NCI-H2196 treated with DMSO at 0.1 percent for 48 hours (cell line): ENCODE measurements around the gene IRF2BPL.

Source experiments
- DNase-seq: peaks from one replicate; lab custom pipeline; 2025; ENCODE audit not compliant: unreplicated experiment; lab: John Stamatoyannopoulos, UW

Gene IRF2BPL

DNA sequence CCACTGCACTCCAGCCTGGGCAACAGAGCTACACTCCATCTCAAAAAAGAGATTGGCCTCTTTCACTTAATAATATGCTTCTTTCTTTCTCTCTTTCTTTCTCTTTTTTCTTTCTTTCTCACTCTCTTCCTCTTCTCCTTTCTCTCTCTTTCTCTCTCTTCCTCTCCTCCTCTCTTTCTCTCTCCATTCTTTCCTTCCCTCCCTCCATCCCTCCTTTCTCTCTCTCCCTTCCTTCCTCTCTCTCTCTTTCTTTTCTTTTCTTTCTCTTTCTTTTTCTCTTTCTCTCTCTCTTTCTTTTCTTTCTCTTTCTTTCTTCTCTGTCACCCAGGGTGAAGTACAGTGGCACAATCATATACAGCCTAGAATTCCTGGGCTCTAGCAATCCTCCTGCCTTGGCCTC lies 38.4 kb downstream of the IRF2BPL start:
- DNase-seq, result no peak

DNA sequence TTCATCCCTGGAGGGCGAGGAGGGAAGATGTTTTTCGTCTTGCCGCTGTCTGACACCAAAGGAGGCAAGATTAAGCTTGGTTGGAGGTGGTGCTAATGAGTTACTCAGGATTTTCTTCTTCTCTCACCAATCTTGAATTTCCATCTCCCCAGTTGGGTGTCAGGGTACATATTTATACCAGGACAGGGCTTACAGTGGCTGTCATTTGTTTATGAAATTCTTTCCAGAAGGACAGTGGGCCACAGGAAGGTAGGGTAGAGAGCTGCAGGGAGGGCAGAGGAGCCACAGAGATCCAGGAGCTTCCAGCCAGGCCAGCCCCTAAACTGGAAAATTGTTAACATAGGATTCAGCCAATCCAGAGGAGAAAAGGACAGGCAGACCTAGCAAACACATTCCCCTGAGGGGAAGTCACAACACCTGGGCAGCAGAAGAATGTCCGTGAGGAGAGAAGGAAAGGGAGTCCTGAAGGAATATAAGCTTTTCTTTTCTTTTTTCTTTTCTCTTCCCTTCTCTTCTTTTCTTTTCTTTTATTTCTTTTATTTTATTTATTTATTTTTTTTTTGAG lies 40.5 kb downstream of the IRF2BPL start:
- no peak for DNase-seq

DNA sequence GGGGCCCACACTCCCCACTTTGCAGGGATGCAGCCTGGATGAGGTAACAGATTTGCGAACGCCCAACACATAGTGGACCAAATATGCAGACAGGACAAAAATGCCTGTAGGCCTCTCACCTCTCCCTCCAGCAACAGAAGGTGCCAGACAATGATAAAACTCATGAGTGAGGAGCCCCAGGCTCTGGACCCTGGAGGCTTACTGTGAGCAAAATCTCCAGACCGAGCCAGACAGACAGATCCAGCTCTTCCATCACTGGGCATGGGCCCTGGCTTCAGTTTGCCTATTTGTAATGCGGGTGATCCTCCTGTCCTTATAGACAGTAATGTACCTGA lies 42.3 kb downstream of the IRF2BPL start:
- DNase-seq, result no peak

DNA sequence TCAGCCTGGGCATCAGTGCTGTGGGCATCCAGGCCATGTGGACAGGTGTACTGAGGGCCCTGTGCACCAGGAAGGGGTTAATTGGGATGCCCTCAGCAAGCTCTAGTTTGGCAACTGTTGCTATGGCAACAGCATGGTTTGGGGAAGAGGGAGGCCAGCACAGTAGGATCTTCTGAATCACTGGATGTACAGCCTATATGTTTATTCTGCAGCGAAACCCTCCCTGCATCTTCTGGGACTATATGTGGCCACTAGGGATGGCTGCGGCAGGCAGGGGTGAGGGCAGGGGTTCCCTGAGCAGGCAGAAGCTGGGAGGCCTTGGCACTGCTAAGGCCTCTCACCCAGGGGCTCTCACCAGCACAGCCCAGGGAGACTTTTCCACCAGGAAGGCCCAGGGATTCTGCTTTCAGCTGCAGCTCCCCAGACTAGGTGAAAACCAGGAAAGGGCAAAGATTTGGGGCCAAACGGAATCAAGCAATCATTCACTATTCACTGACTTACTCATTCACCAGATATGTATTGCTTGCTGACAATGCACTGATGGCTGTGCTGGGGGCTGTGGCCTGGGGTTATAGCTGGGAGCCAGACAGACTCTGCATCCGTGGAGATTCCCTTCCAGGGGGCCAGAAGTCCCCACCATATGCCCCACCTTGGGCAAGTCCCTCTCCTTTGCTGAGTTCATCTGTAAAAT lies 42.8 kb downstream of the IRF2BPL start:
- DNase-seq, result no peak

DNA sequence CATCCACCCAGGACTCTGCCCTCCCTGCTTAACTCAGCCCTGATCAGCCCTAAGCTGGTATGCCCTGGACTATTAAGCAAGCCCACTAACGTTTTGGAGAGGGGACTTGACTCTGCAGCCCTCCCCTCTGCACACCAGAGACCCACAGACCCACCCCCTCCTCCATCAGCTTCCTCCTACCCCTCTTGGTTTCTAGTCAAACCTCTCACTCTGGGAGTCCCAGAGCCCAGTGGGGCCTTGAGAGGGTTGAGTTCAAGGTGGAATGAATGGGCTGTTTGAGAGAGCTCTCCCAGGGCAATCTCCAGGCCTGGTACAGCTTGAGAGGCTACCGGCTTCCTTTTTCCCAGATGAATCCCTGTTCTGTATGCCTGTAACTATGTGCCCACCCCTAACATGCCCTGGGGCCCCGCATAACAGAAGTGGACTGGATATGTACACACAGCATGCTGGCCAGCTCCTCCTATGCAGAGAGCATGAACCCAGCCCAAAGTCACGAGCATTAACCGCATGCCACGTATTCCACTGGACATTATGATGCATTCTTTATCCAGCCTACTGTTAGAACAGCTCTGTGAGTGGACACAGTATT lies 43.6 kb downstream of the IRF2BPL start:
- no peak for DNase-seq

DNA sequence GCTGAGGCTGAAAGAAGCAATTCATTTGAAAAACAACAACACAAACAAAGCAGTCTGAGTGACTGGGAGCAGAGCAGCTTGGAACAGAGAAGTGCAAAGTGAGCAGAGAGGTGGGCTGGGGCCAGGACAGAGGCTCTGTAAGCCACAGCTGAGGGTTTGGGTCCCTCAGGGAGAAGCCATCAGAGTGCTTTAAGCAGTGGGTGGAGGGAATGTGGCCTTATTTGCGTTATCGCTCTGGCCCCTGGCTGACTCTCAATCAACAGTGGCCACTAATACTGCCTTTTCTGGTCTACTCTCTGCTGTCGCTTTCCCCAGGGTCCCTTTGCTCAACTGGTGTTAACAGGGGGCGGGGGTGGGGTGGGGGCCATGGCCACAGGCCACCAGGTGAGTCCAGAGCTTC lies 44.2 kb downstream of the IRF2BPL start:
- DNase-seq, result no peak

DNA sequence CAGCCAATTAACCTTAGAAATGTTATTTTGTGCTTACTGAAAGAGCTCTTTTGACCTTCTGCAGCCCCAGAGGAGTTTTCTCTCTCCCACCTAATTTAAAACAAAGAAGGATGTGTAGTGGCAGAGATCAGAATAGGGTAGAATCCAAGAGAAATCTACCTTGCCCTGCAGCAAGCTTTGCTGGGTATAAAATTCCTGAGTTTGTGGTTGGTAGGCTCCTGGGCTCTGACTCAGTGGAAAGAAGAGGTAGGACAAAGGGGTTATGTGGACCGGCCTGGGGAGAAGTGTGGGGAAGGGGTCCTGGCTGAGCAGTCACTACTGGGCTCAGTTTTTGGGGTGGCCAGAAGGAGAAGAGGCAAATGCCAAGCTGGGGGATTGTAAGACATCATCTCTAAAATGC lies 46.8 kb downstream of the IRF2BPL start:
- DNase-seq, result no peak

DNA sequence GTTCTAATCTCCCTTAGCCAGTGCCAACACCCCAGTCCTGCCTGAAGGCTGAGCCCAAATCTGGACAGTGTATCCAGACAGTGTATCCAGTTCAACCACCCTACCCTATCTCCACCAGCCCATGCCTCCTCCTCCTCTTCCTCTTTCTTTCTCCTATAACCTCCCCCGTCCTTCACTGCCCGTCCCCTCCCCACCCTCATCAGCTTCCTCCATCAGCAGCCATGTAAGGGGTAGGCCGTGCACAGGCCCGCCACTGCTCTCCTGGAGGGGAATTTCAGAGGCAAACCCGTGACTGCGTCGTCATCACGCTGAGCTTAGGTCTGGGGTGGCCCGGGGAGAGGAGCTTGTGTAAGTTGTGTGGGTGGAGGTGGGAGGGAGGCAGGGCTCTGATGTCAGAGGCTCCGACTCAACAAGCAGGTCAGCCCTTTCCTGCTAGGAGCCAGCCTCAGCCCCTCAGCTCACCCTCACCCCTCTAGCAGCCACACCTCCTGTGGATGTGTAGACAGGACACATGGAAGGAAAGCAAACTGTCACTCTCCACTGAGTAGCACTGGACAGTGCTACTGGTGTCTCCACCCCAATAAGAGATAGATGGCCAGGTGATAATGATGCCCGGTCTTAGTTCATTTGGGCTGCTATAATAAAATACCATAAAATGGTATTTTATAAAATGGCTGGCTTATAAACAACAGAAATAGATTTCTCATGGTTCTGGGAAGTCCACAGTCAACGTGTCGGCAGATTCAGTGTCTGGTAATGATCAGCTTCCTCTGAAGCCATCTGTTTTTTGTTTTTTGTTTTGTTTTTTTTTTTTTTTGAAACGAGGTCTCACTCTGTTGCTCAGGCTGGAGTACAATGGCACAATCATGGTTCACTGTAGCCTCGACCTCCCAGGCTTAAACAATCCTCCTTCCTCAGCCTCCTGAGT lies 50.5 kb downstream of the IRF2BPL start:
- DNase-seq, result no peak

DNA sequence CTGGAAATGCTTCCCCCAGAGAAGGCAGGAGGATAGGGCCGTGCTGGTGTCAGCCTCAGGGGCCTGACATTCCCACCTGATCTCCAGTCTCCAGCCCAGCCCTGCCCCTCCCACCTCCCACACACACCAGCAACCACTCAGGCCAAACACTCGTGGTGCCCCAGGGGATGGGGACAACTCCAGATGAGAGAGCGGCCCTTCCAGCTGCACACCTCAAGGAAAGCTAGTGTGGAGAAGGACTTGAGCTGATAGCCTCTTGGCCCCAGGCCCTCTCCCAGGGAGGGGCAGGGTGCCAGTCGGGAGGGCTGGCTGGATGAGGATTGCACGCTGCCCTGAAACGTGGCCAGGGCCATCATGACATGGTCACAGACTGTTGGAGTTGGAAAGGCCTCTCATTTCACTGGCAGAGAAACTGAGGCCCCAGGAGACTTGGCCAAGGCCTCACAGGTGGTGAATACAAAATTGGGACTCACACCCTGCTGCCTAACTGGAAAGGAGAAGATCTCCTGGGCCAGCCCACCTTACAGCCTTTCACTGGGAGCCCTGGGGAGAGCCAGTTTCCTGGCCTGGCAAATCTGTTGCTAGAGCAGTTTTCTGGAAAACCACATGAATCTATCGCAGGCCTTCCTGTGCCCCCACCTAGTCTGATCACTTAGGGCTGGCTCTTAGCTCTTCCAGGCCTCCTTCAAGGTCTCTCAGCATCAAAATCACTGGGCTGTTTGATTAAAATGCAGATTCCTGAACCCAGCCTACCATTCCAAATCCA lies 52.1 kb downstream of the IRF2BPL start:
- no peak for DNase-seq

DNA sequence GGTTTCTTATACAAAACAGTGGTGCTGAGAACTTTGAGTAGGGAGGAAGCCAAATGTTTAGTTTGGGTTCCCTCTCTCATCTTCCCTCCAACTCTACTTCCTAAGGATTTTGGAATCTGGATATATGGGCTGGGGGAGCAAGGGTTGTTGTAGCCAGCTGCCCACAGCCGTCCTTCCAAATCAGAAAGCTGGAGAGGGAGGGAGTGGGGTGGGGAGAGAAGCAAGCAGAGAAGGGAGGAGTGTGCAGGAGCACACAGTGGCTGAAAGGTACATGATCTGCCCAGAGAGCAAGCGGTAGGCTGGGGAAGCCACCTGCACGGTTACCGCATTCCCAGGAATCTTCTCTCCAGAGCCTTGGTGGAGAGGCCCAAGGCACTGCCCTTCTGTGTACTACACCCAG lies 52.7 kb downstream of the IRF2BPL start:
- no peak for DNase-seq

DNA sequence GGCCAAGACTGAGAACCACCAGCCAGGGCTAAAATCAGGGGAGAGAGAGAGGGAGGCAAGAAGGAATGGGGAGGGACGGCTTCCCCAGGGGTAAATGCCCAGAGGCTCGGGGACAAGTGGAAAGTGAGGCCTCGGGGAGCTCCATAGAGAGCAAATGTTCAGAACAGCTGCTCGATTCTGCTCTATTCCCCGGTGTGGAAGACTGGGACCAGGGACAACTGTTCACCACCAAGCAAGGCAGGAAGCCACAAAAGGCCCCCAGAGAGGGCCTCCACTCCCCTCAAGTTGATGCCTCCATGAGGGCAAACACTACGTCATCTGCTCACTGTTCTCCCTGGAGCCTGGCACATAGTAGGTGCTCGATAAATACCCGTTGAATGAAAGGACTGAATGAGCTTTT lies 53.5 kb downstream of the IRF2BPL start:
- no peak for DNase-seq
